Thymus (tissue), 2 donors: ENCODE data around the gene RGS16. TPM values are rescaled to one million over a fixed set of nuclear protein-coding genes. Genes with fewer than 3 reads are reported as not detected.

Source experiments
- polyA plus RNA-seq: library from polyadenylated mRNA; stranded (reverse); fragments of 200-250 nt; gene quantifications from one replicate; pipeline ENCODE4 v1.2.3, GENCODE V29; 2013
- total RNA-seq: library from RNA; stranded (reverse); fragments of 120-200 nt; gene quantifications from one replicate; pipeline ENCODE4 v1.2.4, GENCODE V29; 2013
- donor health status: healthy.

The RGS16 gene
- total and polyA plus RNA-seq, 2 donors, result 5.0 to 8.3 TPM

Other genes with a start within 250 kb of the RGS16 start
- gene GLUL, start 212.6 kb downstream of the RGS16 start, total RNA-seq, result 222 TPM
- gene GLUL, start 212.6 kb downstream of the RGS16 start, polyA plus RNA-seq, result 1,039 TPM
- not detected for gene TEDDM1, start 203.7 kb downstream of the RGS16 start, total RNA-seq
- 0.02 TPM for gene TEDDM1, start 203.7 kb downstream of the RGS16 start, polyA plus RNA-seq
- gene RGSL1, start 154.2 kb downstream of the RGS16 start, total RNA-seq, result not detected
- gene RGSL1, start 154.2 kb downstream of the RGS16 start, polyA plus RNA-seq, result 0.02 TPM
- 9.8 TPM for gene RNASEL, start 15.1 kb downstream of the RGS16 start, total RNA-seq
- gene RNASEL, start 15.1 kb downstream of the RGS16 start, polyA plus RNA-seq, result 8.4 TPM
- 0.19 TPM for gene RGS8, start 80.2 kb upstream of the RGS16 start, total RNA-seq
- 0.11 TPM for gene RGS8, start 80.2 kb upstream of the RGS16 start, polyA plus RNA-seq
- gene NPL, start 185.4 kb upstream of the RGS16 start, total RNA-seq, result 10.9 TPM
- gene NPL, start 185.4 kb upstream of the RGS16 start, polyA plus RNA-seq, result 30.7 TPM
- 214 TPM for gene DHX9, start 235.0 kb upstream of the RGS16 start, total RNA-seq
- gene DHX9, start 235.0 kb upstream of the RGS16 start, polyA plus RNA-seq, result 108 TPM